GM12872 (cell line): ENCODE measurements around the gene CAPZA1.

Experiments used
- CTCF ChIP-seq: IDR thresholded peaks from 3 replicates; pipeline ENCODE4 v1.5.1; 2011; ENCODE audit warnings: low read depth, mild to moderate bottlenecking, low read length, moderate library complexity; ENCODE audit not compliant: insufficient read depth

Gene CAPZA1

GRCh38 chr1:112704391-112704933 is 84.8 kb downstream of the CAPZA1 start:
- TF ChIP-seq CTCF = no peak

GRCh38 chr1:112704934-112705627 is 85.4 kb downstream of the CAPZA1 start:
- no peak for TF ChIP-seq CTCF

GRCh38 chr1:112706505-112707220 is 87.0 kb downstream of the CAPZA1 start, which contains the start of gene RHOC:
TSS of gene RHOC (minus strand) at chr1:112707127. CDS start at chr1:112703799, 3,328 bp downstream.
- no peak for TF ChIP-seq CTCF

- TF ChIP-seq CTCF = peak; percentile 91
These were observed 87.8 kb downstream of the CAPZA1 start for GRCh38 chr1:112707221-112708001.

GRCh38 chr1:112708002-112708448 is 88.4 kb downstream of the CAPZA1 start:
- no peak for TF ChIP-seq CTCF

- TF ChIP-seq CTCF = no peak
These were observed 88.9 kb downstream of the CAPZA1 start for GRCh38 chr1:112708489-112708888.

- no peak for TF ChIP-seq CTCF
These were observed 90.5 kb downstream of the CAPZA1 start for GRCh38 chr1:112710159-112710558.
